HG03378 (cell line): ENCODE data around the gene HRNR.

Experiments
- ATAC-seq: cut with Tn5 transposase; IDR thresholded peaks from one replicate; pipeline ENCODE4 v1.9.1; 2021; ENCODE audit warnings: mild to moderate bottlenecking, moderate library complexity; ENCODE audit not compliant: unreplicated experiment

Gene HRNR

GRCh38 chr1:152189657-152190442 is 34.1 kb downstream of the HRNR start:
- no peak for ATAC-seq

GRCh38 chr1:152188673-152189591 is 35.1 kb downstream of the HRNR start:
- ATAC-seq: no peak

GRCh38 chr1:152186556-152187285 is 37.3 kb downstream of the HRNR start:
- ATAC-seq: no peak

- ATAC-seq: peak; percentile 56
Observed at GRCh38 chr1:152185544-152186391, 38.2 kb downstream of the HRNR start.

- no peak for ATAC-seq
Observed at GRCh38 chr1:152182944-152183361, 41.0 kb downstream of the HRNR start.

- no peak for ATAC-seq
Observed at GRCh38 chr1:152182431-152182830, 41.6 kb downstream of the HRNR start.

- no peak for ATAC-seq
Observed at GRCh38 chr1:152179566-152179965, 44.4 kb downstream of the HRNR start.

- ATAC-seq: no peak
Observed at GRCh38 chr1:152170287-152170905, 53.6 kb downstream of the HRNR start.

GRCh38 chr1:152169366-152170025 is 54.5 kb downstream of the HRNR start:
- ATAC-seq: no peak

GRCh38 chr1:152168535-152168868 is 55.5 kb downstream of the HRNR start:
- no peak for ATAC-seq

GRCh38 chr1:152167835-152168534 is 56.0 kb downstream of the HRNR start:
- ATAC-seq: no peak

GRCh38 chr1:152166966-152167365 is 57.0 kb downstream of the HRNR start:
- ATAC-seq: no peak

GRCh38 chr1:152165286-152166077 is 58.5 kb downstream of the HRNR start:
- ATAC-seq: no peak

- ATAC-seq: no peak
Observed at GRCh38 chr1:152164517-152165136, 59.4 kb downstream of the HRNR start.

- no peak for ATAC-seq
Observed at GRCh38 chr1:152162792-152163463, 61.1 kb downstream of the HRNR start.
